Common myeloid progenitor, CD34-positive (primary cell): Measurements from ENCODE around the gene ALDH16A1.
A peak's percentile ranks its signal among the peaks of the same experiment; 100 is the strongest.

Experiments used
- CTCF ChIA-PET: fragments of 350-600 bp; sonication (Branson Sonifier 250); formaldehyde crosslinking; loops from one replicate; lab custom pipeline; 2021; ENCODE audit warnings: antibody characterized with exemption; lab: Charles Lee
- POLR2A ChIA-PET: fragments of 350-600 bp; sonication (Branson Sonifier 250); formaldehyde crosslinking; loops from one replicate; lab custom pipeline; 2021; ENCODE audit warnings: antibody characterized with exemption; lab: Charles Lee
- DNase-seq, 3 donors: peaks; one replicate each; pipeline versions ENCODE4 v3.0.0 to v3.0.0-alpha.2; 2013
- H3K27ac ChIP-seq, 2 experiments: 1 replicate in 1 of 2; 2 replicates in 1 of 2; pipeline ENCODE4 v1.7.0; 2013; ENCODE audit warnings: inconsistent platforms in 2 of 2, low read length in 2 of 2, mild to moderate bottlenecking in 2 of 2, low read depth in 1 of 2, moderate library complexity in 1 of 2; ENCODE audit not compliant: severe bottlenecking in 2 of 2, insufficient read depth in 1 of 2, poor library complexity in 1 of 2
- H3K27me3 ChIP-seq, 5 experiments: replicated peaks in 2 of 5; 1 replicate in 3 of 5; 2 replicates in 2 of 5; pipeline versions ENCODE4 v1.6.1 to v1.7.0; 2013; ENCODE audit warnings: low read length in 4 of 5, mild to moderate bottlenecking in 2 of 5, moderate library complexity in 2 of 5, inconsistent platforms in 1 of 5; ENCODE audit not compliant: insufficient read depth in 5 of 5, control insufficient read depth in 4 of 5
- H3K36me3 ChIP-seq, 4 experiments: 1 replicate in 2 of 4; 2 replicates in 2 of 4; pipeline versions ENCODE4 v1.6.1 to v1.7.0; 2013; ENCODE audit warnings: low read length in 3 of 4, control low read depth in 1 of 4, mild to moderate bottlenecking in 1 of 4; ENCODE audit not compliant: control insufficient read depth in 4 of 4, insufficient read depth in 4 of 4
- H3K4me1 ChIP-seq, 4 experiments: 1 replicate in 3 of 4; 2 replicates in 1 of 4; pipeline versions ENCODE4 v1.6.1 to v1.7.1; 2013; ENCODE audit warnings: low read length in 3 of 4, mild to moderate bottlenecking in 3 of 4, control low read depth in 1 of 4, inconsistent platforms in 1 of 4, moderate library complexity in 1 of 4; ENCODE audit not compliant: control insufficient read depth in 4 of 4, insufficient read depth in 4 of 4; ENCODE audit errors: control extremely low read depth in 1 of 4
- H3K4me3 ChIP-seq, 7 experiments: 1 replicate in 4 of 7; 2 replicates in 3 of 7; pipeline versions ENCODE4 v1.5.1 to v1.7.0; 2013; ENCODE audit warnings: mild to moderate bottlenecking in 7 of 7, low read length in 6 of 7, moderate library complexity in 6 of 7, inconsistent platforms in 2 of 7, low read depth in 2 of 7, control low read depth in 1 of 7; ENCODE audit not compliant: insufficient read depth in 4 of 7, control insufficient read depth in 1 of 7; ENCODE audit errors: extremely low read depth in 1 of 7
- H3K9me3 ChIP-seq, 5 experiments: 1 replicate in 4 of 5; 2 replicates in 1 of 5; pipeline versions ENCODE4 v1.6.1 to v1.7.1; 2013; ENCODE audit warnings: low read length in 4 of 5, mild to moderate bottlenecking in 2 of 5, inconsistent platforms in 1 of 5, low read depth in 1 of 5, moderate library complexity in 1 of 5; ENCODE audit not compliant: control insufficient read depth in 4 of 5, insufficient read depth in 2 of 5; ENCODE audit errors: control extremely low read depth in 1 of 5
- WGBS: methylation state at CpG from one replicate; pipeline ENCODE4 v1.1.5; 2013; ENCODE audit not compliant: insufficient coverage; 5-methylcytosine and 5-hydroxymethylcytosine counted together

Gene ALDH16A1

GRCh38 chr19:49506575-49507105 lies 53.6 kb downstream of the ALDH16A1 start:
- 29% methylated on average over 4 of the region's 8 CpGs for WGBS
- POLR2A ChIA-PET = interaction anchor here (1.0 kb wide), 1 partner anchor 31 kb away, joined by 3 read pairs; no protein-coding TSS in a partner anchor
- H3K36me3 ChIP-seq = no peaks in the 10 kb centered on the region
- peaks cover 0 to 20% (median 10%) of the 10 kb centered on the region in 4 experiments for H3K4me1 ChIP-seq
- DNase-seq = peak; percentile 61 to 87 (median 83)
- H3K27ac ChIP-seq = no peak overlapping the region
- CTCF ChIA-PET = interaction anchor here (0.7 to 2.9 kb wide), 18 partner anchors 9 to 172 kb away, joined by 3 to 9 read pairs (median 6); partner anchors contain the start of genes NOSIP and RCN3
- peaks cover 0 to 2% (median 0%) of the 10 kb centered on the region in 5 experiments for H3K27me3 ChIP-seq
- H3K9me3 ChIP-seq = no peaks in the 10 kb centered on the region
- H3K4me3 ChIP-seq = no peak overlapping the region

GRCh38 chr19:49507803-49508494 lies 54.9 kb downstream of the ALDH16A1 start:
- Histone ChIP-seq H3K27me3 (peaks cover 0 to 2% (median 0%) of the 10 kb centered on the region in 5 experiments), H3K9me3 (no peaks in the 10 kb centered on the region), H3K36me3 (no peaks in the 10 kb centered on the region), H3K27ac (no peak overlapping the region), H3K4me1 (peaks cover 0 to 26% (median 21%) of the 10 kb centered on the region in 4 experiments), H3K4me3 (no peak overlapping the region)
- 100% methylated on average over 6 of the region's 12 CpGs for WGBS
- DNase-seq = no peak
- POLR2A ChIA-PET = interaction anchor here (0.7 to 1.0 kb wide), 2 partner anchors 12 to 30 kb away, joined by 3 to 5 read pairs; no protein-coding TSS in a partner anchor
- CTCF ChIA-PET = interaction anchor here (2.1 to 2.8 kb wide), 2 partner anchors 63 to 67 kb away, joined by 7 to 20 read pairs; no protein-coding TSS in a partner anchor

- H3K36me3 ChIP-seq = no peaks in the 10 kb centered on the region
- H3K4me1 ChIP-seq = peaks cover 0 to 62% (median 39%) of the 10 kb centered on the region in 4 experiments
- no peaks in the 10 kb centered on the region for H3K9me3 ChIP-seq
- POLR2A ChIA-PET = interaction anchor here (1.0 to 1.1 kb wide), 2 partner anchors 10 to 17 kb away, joined by 3 read pairs; no protein-coding TSS in a partner anchor
- 2% methylated on average over 37 of the region's 50 CpGs for WGBS
- H3K27me3 ChIP-seq = peaks cover 0 to 2% (median 0%) of the 10 kb centered on the region in 5 experiments
- peak in 1 of 3 donors; percentile 29 for DNase-seq
- CTCF ChIA-PET = interaction anchor here (1.0 to 3.2 kb wide), 4 partner anchors 14 to 36 kb away, joined by 3 to 15 read pairs (median 4); partner anchors contain the start of gene RCN3
- peak overlapping the region; percentile 38 to 81 (median 63) for H3K4me3 ChIP-seq
- no peak overlapping the region for H3K27ac ChIP-seq
Measured at GRCh38 chr19:49512970-49513745, 60.1 kb downstream of the ALDH16A1 start.

- Histone ChIP-seq H3K9me3 (no peaks in the 10 kb centered on the region), H3K36me3 (no peaks in the 10 kb centered on the region), H3K27me3 (peaks cover 0 to 2% (median 0%) of the 10 kb centered on the region in 5 experiments), H3K4me1 (peaks cover 0 to 62% (median 39%) of the 10 kb centered on the region in 4 experiments), H3K4me3 (peak overlapping the region in 5 of 7 experiments; percentile 27 to 81 (median 70)), H3K27ac (no peak overlapping the region)
- ChIA-PET CTCF (interaction anchor here (1.0 to 3.2 kb wide), 4 partner anchors 14 to 35 kb away, joined by 3 to 15 read pairs (median 4); partner anchors contain the start of gene RCN3), POLR2A (interaction anchor here (1.1 kb wide), 1 partner anchor 18 kb away, joined by 3 read pairs; no protein-coding TSS in a partner anchor)
- WGBS = 77% methylated on average over 7 of the region's 12 CpGs
- no peak for DNase-seq
Measured at GRCh38 chr19:49513746-49514118, 60.7 kb downstream of the ALDH16A1 start.

- POLR2A ChIA-PET = interaction anchor here (1.1 kb wide), 1 partner anchor 18 kb away, joined by 3 read pairs; no protein-coding TSS in a partner anchor
- H3K27me3 ChIP-seq = peaks cover 0 to 2% (median 0%) of the 10 kb centered on the region in 5 experiments
- CTCF ChIA-PET = interaction anchor here (1.0 to 4.4 kb wide), 5 partner anchors 13 to 57 kb away, joined by 3 to 26 read pairs (median 4); partner anchors contain the start of gene RCN3
- H3K36me3 ChIP-seq = no peaks in the 10 kb centered on the region
- 97% methylated on average over 19 of the region's 21 CpGs for WGBS
- no peak for DNase-seq
- no peak overlapping the region for H3K4me3 ChIP-seq
- no peak overlapping the region for H3K27ac ChIP-seq
- no peaks in the 10 kb centered on the region for H3K9me3 ChIP-seq
- H3K4me1 ChIP-seq = peaks cover 0 to 62% (median 39%) of the 10 kb centered on the region in 4 experiments
Measured at GRCh38 chr19:49514151-49514550, 61.1 kb downstream of the ALDH16A1 start.

- Histone ChIP-seq H3K4me1 (peaks cover 0 to 62% (median 39%) of the 10 kb centered on the region in 4 experiments), H3K9me3 (no peaks in the 10 kb centered on the region), H3K36me3 (no peaks in the 10 kb centered on the region), H3K4me3 (no peak overlapping the region), H3K27ac (no peak overlapping the region), H3K27me3 (no peaks in the 10 kb centered on the region)
- ChIA-PET CTCF (interaction anchor here (1.0 to 4.4 kb wide), 6 partner anchors 9 to 55 kb away, joined by 4 to 26 read pairs (median 6); no protein-coding TSS in a partner anchor), POLR2A (interaction anchor here (0.5 kb wide), 1 partner anchor 39 kb away, joined by 4 read pairs; no protein-coding TSS in a partner anchor)
- peak in 2 of 3 donors; percentile 80 to 85 for DNase-seq
- 0% methylated on average over 1 of the region's 4 CpGs for WGBS
Measured at GRCh38 chr19:49515767-49516166, 62.7 kb downstream of the ALDH16A1 start.
